GM12801 (cell line): ENCODE measurements around the gene RXFP2.

ENCODE experiments used
- CTCF ChIP-seq: IDR thresholded peaks from one replicate; pipeline ENCODE4 v1.5.1; 2011; ENCODE audit warnings: control low read depth; ENCODE audit not compliant: insufficient read length; ENCODE audit errors: extremely low read depth

Gene RXFP2

GRCh38 chr13:31815361-31816144 is 76.2 kb downstream of the RXFP2 start:
- TF ChIP-seq CTCF = no peak

GRCh38 chr13:31818236-31818635 is 78.9 kb downstream of the RXFP2 start:
- no peak for TF ChIP-seq CTCF

GRCh38 chr13:31824705-31825517 is 85.6 kb downstream of the RXFP2 start:
- TF ChIP-seq CTCF = no peak

- TF ChIP-seq CTCF = no peak
These were observed 87.2 kb downstream of the RXFP2 start for GRCh38 chr13:31826521-31826920.

GRCh38 chr13:31827707-31828106 is 88.4 kb downstream of the RXFP2 start:
- TF ChIP-seq CTCF = no peak

GRCh38 chr13:31835932-31836331 is 96.6 kb downstream of the RXFP2 start:
- no peak for TF ChIP-seq CTCF

GRCh38 chr13:31843044-31843443 is 103.7 kb downstream of the RXFP2 start:
- no peak for TF ChIP-seq CTCF
